ENCODE results near the gene PNPLA3. TPM values are rescaled to one million over a fixed set of nuclear protein-coding genes. Genes with fewer than 3 reads are reported as not detected.

The PNPLA3 gene
- 1 to 10 TPM in 1 of 2 donors, under 1 TPM in 1; 0.88 to 2.2 TPM for total RNA-seq
- polyA plus RNA-seq, result 1 to 10 TPM in 1 of 2 donors, under 1 TPM in 1; 0.41 to 1.1 TPM
- long read RNA-seq, donor 1, result 0 reads
- long read RNA-seq, donor 2, result 0 reads
- long read RNA-seq, donor 3, result 0 reads
- long read RNA-seq, donor 4, result 0 reads
- long read RNA-seq, donor 5, result 0 reads

- Histone ChIP-seq H3K4me3 (peak within 1 kb of the TSS; percentile 42), H3K9ac (ENCODE audit: insufficient read depth in 1 of 2, low read length in 2 of 2) (peak within 1 kb of the TSS in 1 of 2 donors; percentile 68), H3K27ac (ENCODE audit: low read depth in 1 of 2, low read length in 1 of 2) (no peak within 1 kb of the TSS), H3K4me1 (ENCODE audit: control insufficient read depth in 5 of 5, insufficient read depth in 5 of 5, low read length in 5 of 5) (peaks cover 0 to 6% (median 2%) of the 10 kb centered on the region in 5 donors), H3K27me3 (ENCODE audit: control insufficient read depth in 3 of 3, insufficient read depth in 3 of 3, low read length in 2 of 3) (peaks cover 0 to 4% (median 0%) of the 10 kb centered on the region in 3 donors), H3K9me3 (ENCODE audit: control insufficient read depth in 4 of 4, insufficient read depth in 3 of 4, low read length in 3 of 4) (no peaks in the 10 kb centered on the region), H3K36me3 (ENCODE audit: control insufficient read depth in 4 of 4, insufficient read depth in 4 of 4, low read length in 4 of 4) (no peaks in the 10 kb centered on the region)
- peak; percentile 93 to 95 (median 94) for DNase-seq
- 1 to 2% methylated on average over 77 to 99 of the region's 100 CpGs for WGBS, 2 donors
- no peak for TF ChIP-seq CTCF (IDR thresholded peaks at IDR 0.05; ENCODE audit: control extremely low read depth, extremely low read depth)
- ATAC-seq (ENCODE audit: insufficient read depth, low FRiP score), result peak; percentile 91
Observed at GRCh38 chr22:43923631-43924464, at the start of gene PNPLA3. PNPLA3 (plus strand) TSS chr22:43923805; CDS start chr22:43923912, 107 bp downstream.

GRCh38 chr22:43876866-43877509 lies 46.6 kb upstream of the PNPLA3 start:
- TF ChIP-seq CTCF (IDR thresholded peaks at IDR 0.05; ENCODE audit: control extremely low read depth, extremely low read depth), result no peak
- no peak for DNase-seq
- peaks cover 0 to 3% (median 0%) of the 10 kb centered on the region in 3 donors for H3K27me3 ChIP-seq (ENCODE audit: control insufficient read depth in 3 of 3, insufficient read depth in 3 of 3, low read length in 2 of 3)

GRCh38 chr22:43878079-43878795 lies 45.4 kb upstream of the PNPLA3 start:
- no peak overlapping the region for H3K9ac ChIP-seq (ENCODE audit: insufficient read depth in 1 of 2, low read length in 2 of 2)
- peak in 2 of 3 donors; percentile 33 to 48 for DNase-seq
- H3K27me3 ChIP-seq (ENCODE audit: control insufficient read depth in 3 of 3, insufficient read depth in 3 of 3, low read length in 2 of 3), result peaks cover 0 to 3% (median 0%) of the 10 kb centered on the region in 3 donors

More at GRCh38 chr22:43876866-43877509, 46.6 kb upstream of the PNPLA3 start:
- Histone ChIP-seq H3K4me3 (no peak overlapping the region), H3K36me3 (ENCODE audit: control insufficient read depth in 4 of 4, insufficient read depth in 4 of 4, low read length in 4 of 4) (no peaks in the 10 kb centered on the region), H3K9me3 (ENCODE audit: control insufficient read depth in 4 of 4, insufficient read depth in 3 of 4, low read length in 3 of 4) (peaks cover 0 to 4% (median 0%) of the 10 kb centered on the region in 4 donors), H3K4me1 (ENCODE audit: control insufficient read depth in 5 of 5, insufficient read depth in 5 of 5, low read length in 5 of 5) (no peaks in the 10 kb centered on the region), H3K27ac (ENCODE audit: low read depth in 1 of 2, low read length in 1 of 2) (no peak overlapping the region), H3K9ac (ENCODE audit: insufficient read depth in 1 of 2, low read length in 2 of 2) (no peak overlapping the region)
- ATAC-seq (ENCODE audit: insufficient read depth, low FRiP score), result no peak
- 65 to 81% methylated on average over 5 of the region's 5 CpGs for WGBS, 2 donors

More at GRCh38 chr22:43878079-43878795, 45.4 kb upstream of the PNPLA3 start:
- 52 to 63% methylated on average over 12 of the region's 12 CpGs for WGBS, 2 donors
- Histone ChIP-seq H3K9me3 (ENCODE audit: control insufficient read depth in 4 of 4, insufficient read depth in 3 of 4, low read length in 3 of 4) (peaks cover 0 to 4% (median 0%) of the 10 kb centered on the region in 4 donors), H3K36me3 (ENCODE audit: control insufficient read depth in 4 of 4, insufficient read depth in 4 of 4, low read length in 4 of 4) (no peaks in the 10 kb centered on the region), H3K4me1 (ENCODE audit: control insufficient read depth in 5 of 5, insufficient read depth in 5 of 5, low read length in 5 of 5) (no peaks in the 10 kb centered on the region), H3K4me3 (no peak overlapping the region), H3K27ac (ENCODE audit: low read depth in 1 of 2, low read length in 1 of 2) (no peak overlapping the region)
- no peak for TF ChIP-seq CTCF (IDR thresholded peaks at IDR 0.05; ENCODE audit: control extremely low read depth, extremely low read depth)
- ATAC-seq (ENCODE audit: insufficient read depth, low FRiP score), result no peak

All from lung (tissue), 16 donors.